HepG2 (cell line): Measurements from ENCODE around the gene PKLR. TPM values are rescaled to one million over a fixed set of nuclear protein-coding genes. Genes with fewer than 3 reads are reported as not detected.

ENCODE experiments used
- CCDC6 ChIP-seq: sonication (generic); formaldehyde crosslinking; IDR thresholded peaks from 2 replicates; pipeline ENCODE4 v1.8.1; 2022; ENCODE audit warnings: mild to moderate bottlenecking, missing genetic modification reagents, moderate library complexity
- ERF ChIP-seq: IDR thresholded peaks from 2 replicates; pipeline ENCODE4 v1.6.1; 2018; ENCODE audit warnings: missing biosample characterization, missing genetic modification reagents
- FOXP4 ChIP-seq: sonication (generic); formaldehyde crosslinking; IDR thresholded peaks from 2 replicates; pipeline ENCODE4 v1.4.0; 2020; ENCODE audit warnings: missing genetic modification reagents
- HOXA3 ChIP-seq: sonication (generic); formaldehyde crosslinking; IDR thresholded peaks from 2 replicates; pipeline ENCODE4 v1.5.0; 2020; ENCODE audit warnings: missing genetic modification reagents
- PPARG ChIP-seq: conservative IDR thresholded peaks from 2 replicates; pipeline ENCODE4 v1.6.1; 2016; ENCODE audit warnings: missing biosample characterization, missing genetic modification reagents
- RAD51 ChIP-seq: fragments of 450-650 bp; IDR thresholded peaks from 2 replicates; pipeline ENCODE4 v1.6.1; 2016; ENCODE audit warnings: borderline replicate concordance
- SIN3B ChIP-seq: fragments of 150-350 bp; IDR thresholded peaks from 2 replicates; pipeline ENCODE4 v1.6.1; 2014; ENCODE audit warnings: low read length
- SP2 ChIP-seq: sonication (generic); formaldehyde crosslinking; IDR thresholded peaks from 2 replicates; pipeline ENCODE4 v1.5.1; 2020; ENCODE audit warnings: mild to moderate bottlenecking, missing genetic modification reagents
- TARDBP ChIP-seq: sonication (generic); formaldehyde crosslinking; IDR thresholded peaks from 2 replicates; pipeline ENCODE4 v1.8.0; 2022; ENCODE audit warnings: mild to moderate bottlenecking, missing genetic modification reagents
- XRCC5 ChIP-seq: fragments of 200-400 bp; formaldehyde crosslinking; optimal IDR thresholded peaks from 2 replicates; pipeline ENCODE3; 2017; ENCODE audit warnings: mild to moderate bottlenecking, low read length
- ZBTB39 ChIP-seq: sonication (generic); formaldehyde crosslinking; IDR thresholded peaks from 2 replicates; pipeline ENCODE4 v1.5.0; 2020; ENCODE audit warnings: missing genetic modification reagents
- ZMAT3 ChIP-seq: sonication (generic); formaldehyde crosslinking; conservative IDR thresholded peaks from 2 replicates; pipeline ENCODE4 v1.7.0; 2021; ENCODE audit warnings: missing genetic modification reagents
- ZMYM4 ChIP-seq: sonication (generic); formaldehyde crosslinking; IDR thresholded peaks from 2 replicates; pipeline ENCODE4 v1.8.1; 2023; ENCODE audit warnings: mild to moderate bottlenecking, missing genetic modification reagents
- ZNF142 ChIP-seq: sonication (generic); formaldehyde crosslinking; IDR thresholded peaks from 2 replicates; pipeline ENCODE4 v1.4.0; 2020; ENCODE audit warnings: missing genetic modification reagents
- ZNF275 ChIP-seq: sonication (generic); formaldehyde crosslinking; IDR thresholded peaks from 2 replicates; pipeline ENCODE4 v1.8.0; 2022; ENCODE audit warnings: missing genetic modification reagents, mild to moderate bottlenecking, inconsistent platforms, borderline replicate concordance
- ZNF446 ChIP-seq: sonication (generic); formaldehyde crosslinking; IDR thresholded peaks from 2 replicates; pipeline ENCODE4 v1.5.0; 2020; ENCODE audit warnings: mild to moderate bottlenecking, missing genetic modification reagents
- ZNF614 ChIP-seq: IDR thresholded peaks from 2 replicates; pipeline ENCODE4 v1.6.1; 2018; ENCODE audit warnings: missing biosample characterization, missing genetic modification reagents, inconsistent platforms, borderline replicate concordance
- polyA plus RNA-seq, 8 experiments: library from polyadenylated mRNA; depleted of rRNA in 3 of 8; stranded (reverse) in 7 of 8; unstranded in 1 of 8; fragments of >200 nt; fragmentation: Illumina TruSeq in 4 of 8; extraction: Trizol in 4 of 8; gene quantifications; 2 replicates each; pipeline versions ENCODE4 v1.2.1 to v1.2.3, GENCODE V29; 2011 to 2016; ENCODE audit warnings: low read depth in 4 of 8, missing spikeins in 1 of 8, mixed read lengths in 1 of 8; ENCODE audit not compliant: insufficient read depth in 1 of 8
- total RNA-seq, 5 experiments: library from RNA; depleted of rRNA; stranded (reverse); fragments of >200 nt; fragmentation: Illumina TruSeq; extraction: Trizol; gene quantifications; 2 replicates each; pipeline ENCODE4 v1.2.3, GENCODE V29; 2016; ENCODE audit warnings: low read depth in 1 of 5

Gene PKLR
- total and polyA plus RNA-seq, 2 of the 13 experiments (the other 11 are each of a cell fraction or from before 2014, with no cell fraction given) = 10.3 to 29.3 TPM

GRCh38 chr1:155261852-155262673 is 39.2 kb downstream of the PKLR start, which contains the start of gene SCAMP3 (continued):
- TF ChIP-seq RAD51 = peak; percentile 95
- no peak for TF ChIP-seq XRCC5
- TF ChIP-seq ZNF614 (CRISPR knock-in tag) = peak; percentile 34; the same call in 1 of the 2 replicates
- TF ChIP-seq ZNF142 (CRISPR knock-in tag) = no peak
- TF ChIP-seq HOXA3 (CRISPR knock-in tag) = peak; percentile 76
- TF ChIP-seq ZNF275 = 0 out of 2 replicates have a peak, but pooled peaks have one; percentile 41
- TF ChIP-seq SP2 (CRISPR knock-in tag) = peak; percentile 65
- TF ChIP-seq FOXP4 (CRISPR knock-in tag) = peak; percentile 16; the same call in 1 of the 2 replicates
- no peak for TF ChIP-seq ZBTB39 (CRISPR knock-in tag)
- TF ChIP-seq ZMYM4 (CRISPR knock-in tag) = peak; percentile 51; the same call in 1 of the 2 replicates
- peak; percentile 62; the same call in 1 of the 2 replicates for TF ChIP-seq PPARG (CRISPR knock-in tag)
- peak; percentile 82 for TF ChIP-seq TARDBP
- TF ChIP-seq ZMAT3 (CRISPR knock-in tag) = no peak
- peak; percentile 90 for TF ChIP-seq ERF (CRISPR knock-in tag)
- TF ChIP-seq SIN3B = no peak; the same call in 1 of the 2 replicates
- TF ChIP-seq CCDC6 (CRISPR knock-in tag) = peak; percentile 66; the same call in 1 of the 2 replicates
- 0 out of 2 replicates have a peak, but pooled peaks have one; percentile 49 for TF ChIP-seq ZNF446 (CRISPR knock-in tag)
